Stimulated activated naive CD8-positive, alpha-beta T cell treated with anti-CD3 and anti-CD28 coated beads, Interleukin-15, Interleukin-2, amounts not matched to agents 100 U/mL and 50 U/mL, for 24 hours (primary cell): ENCODE results near the gene PPP2R2D.
"Not testable (repeated sequence)": the region's sequence is repeated elsewhere in the genome, so short reads cannot be mapped to it uniquely, and the experiment has no call there.

Experiments used
- ATAC-seq: fragments of 150-1000 bp; cut with Tn5 transposase; one replicate; pipeline ENCODE4 v1.10.0; 2021
- DNase-seq: peaks from one replicate; pipeline ENCODE4 v3.0.0; 2021

The PPP2R2D gene

DNA sequence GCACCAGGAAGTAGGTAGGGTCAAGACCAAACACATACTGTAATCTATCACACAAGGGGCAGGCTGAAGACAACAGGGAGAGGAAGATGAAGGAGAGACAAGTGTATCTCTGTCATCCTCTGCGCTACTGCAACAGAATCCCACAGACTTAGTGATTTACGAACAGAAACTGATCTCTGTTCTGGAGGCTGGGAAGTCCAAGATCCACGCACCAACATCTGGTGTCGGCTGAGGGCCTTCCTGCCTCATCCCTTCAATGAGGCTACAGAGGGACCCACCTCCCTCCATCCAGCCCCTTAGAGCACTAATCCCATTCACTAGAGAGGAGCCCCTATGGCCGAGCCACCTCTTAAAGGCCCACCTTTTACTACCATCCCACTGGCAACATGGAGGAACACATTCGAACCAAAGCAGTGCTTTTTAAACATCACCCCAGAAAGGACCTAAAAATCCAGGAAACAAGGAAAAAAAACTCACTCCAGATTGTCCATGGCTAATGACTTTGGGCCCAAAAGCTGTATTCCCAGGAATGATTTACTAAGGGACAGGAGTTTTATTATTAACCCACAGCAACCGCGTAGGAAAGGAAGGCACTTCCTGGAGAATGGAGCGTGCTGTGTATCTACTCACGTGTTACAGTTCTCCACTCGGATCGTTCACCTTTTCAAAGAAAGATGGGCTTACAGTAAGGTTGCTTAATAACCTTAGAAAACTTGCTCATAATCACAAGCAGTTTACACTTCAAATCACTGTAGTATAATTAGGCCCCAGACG lies 76.7 kb downstream of the PPP2R2D start:
- ATAC-seq: no peak

GRCh38 chr10:131978366-131978765 lies 77.6 kb downstream of the PPP2R2D start:
- DNase-seq (no peak), ATAC-seq (no peak)

More for the DNA sequence above, 76.7 kb downstream of the PPP2R2D start:
- no peak for DNase-seq

GRCh38 chr10:131978851-131979250 lies 78.0 kb downstream of the PPP2R2D start:
- ATAC-seq: no peak

DNA sequence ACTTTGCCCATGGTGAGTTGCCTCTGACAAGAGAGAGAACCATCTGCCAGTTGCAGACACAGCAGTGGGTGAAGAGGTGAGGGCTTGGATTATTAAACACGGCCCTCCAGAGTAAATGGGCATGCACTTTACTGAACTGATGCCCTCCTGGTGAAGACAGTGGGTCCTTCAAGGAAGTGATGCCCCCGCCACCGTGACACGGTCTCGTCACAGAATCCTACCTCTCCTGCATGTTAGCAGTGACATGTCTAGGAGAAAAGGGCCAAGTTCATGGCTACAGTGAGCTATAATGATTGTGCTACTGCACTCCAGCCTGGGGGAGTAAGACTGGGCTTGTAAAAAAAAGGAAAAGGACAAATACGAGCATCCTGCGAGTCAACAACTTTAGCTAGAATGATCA lies 78.5 kb downstream of the PPP2R2D start:
- DNase-seq: no peak
- ATAC-seq: no peak

More at GRCh38 chr10:131978851-131979250, 78.0 kb downstream of the PPP2R2D start:
- no peak for DNase-seq

DNA sequence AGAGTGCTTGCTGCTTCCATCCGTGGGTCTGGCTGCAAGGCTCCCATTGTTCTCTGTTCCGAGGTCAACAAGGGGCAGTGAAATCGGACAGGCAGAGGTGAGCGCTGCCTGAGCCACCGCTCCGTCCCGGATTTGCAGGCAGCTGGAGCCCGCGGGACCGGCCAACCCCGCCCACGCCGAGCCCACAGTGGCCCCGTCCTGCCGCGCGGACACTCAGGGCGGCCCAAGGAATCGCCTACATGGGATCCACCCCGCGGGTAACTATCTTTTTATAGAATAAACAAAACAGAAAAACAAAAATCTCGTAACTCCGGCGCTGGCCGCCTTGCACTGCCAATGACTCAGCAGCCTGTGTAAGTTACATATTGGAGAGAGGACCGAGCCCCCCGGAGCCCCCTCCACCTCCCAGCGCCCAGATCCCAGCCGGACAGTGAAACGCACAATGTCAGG lies 79.0 kb downstream of the PPP2R2D start:
- DNase-seq (no peak), ATAC-seq (no peak)

DNA sequence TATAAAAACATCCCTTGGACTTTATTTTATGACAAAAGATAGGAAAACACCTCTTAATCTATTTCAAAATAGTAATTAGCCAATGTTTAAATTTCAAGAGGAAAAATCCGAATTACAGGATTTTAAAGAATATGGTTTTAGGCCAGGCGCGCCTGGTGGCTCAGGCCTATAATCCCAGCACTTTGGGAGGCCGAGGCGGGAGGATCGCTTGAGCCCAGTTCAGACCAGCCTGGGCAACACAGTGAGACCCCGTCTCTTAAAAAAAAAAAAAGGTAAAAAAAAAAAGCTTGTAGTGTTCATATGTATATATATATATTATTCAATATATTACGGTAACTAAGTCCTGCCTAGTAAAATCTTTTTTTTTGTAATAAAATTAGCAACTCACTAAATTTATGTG lies 79.5 kb downstream of the PPP2R2D start:
- DNase-seq: no peak

GRCh38 chr10:131980761-131981428 lies 80.1 kb downstream of the PPP2R2D start:
- DNase-seq (no peak), ATAC-seq (no peak)

More for the DNA sequence above, 79.5 kb downstream of the PPP2R2D start:
- no peak for ATAC-seq

- DNase-seq (peak; percentile 97), ATAC-seq (peak; percentile 89)
Observed at GRCh38 chr10:131981429-131982184, 80.8 kb downstream of the PPP2R2D start, which contains the start of gene BNIP3. Gene BNIP3 (minus strand): TSS chr10:131981923. CDS start chr10:131981806, 117 bp downstream.

DNA sequence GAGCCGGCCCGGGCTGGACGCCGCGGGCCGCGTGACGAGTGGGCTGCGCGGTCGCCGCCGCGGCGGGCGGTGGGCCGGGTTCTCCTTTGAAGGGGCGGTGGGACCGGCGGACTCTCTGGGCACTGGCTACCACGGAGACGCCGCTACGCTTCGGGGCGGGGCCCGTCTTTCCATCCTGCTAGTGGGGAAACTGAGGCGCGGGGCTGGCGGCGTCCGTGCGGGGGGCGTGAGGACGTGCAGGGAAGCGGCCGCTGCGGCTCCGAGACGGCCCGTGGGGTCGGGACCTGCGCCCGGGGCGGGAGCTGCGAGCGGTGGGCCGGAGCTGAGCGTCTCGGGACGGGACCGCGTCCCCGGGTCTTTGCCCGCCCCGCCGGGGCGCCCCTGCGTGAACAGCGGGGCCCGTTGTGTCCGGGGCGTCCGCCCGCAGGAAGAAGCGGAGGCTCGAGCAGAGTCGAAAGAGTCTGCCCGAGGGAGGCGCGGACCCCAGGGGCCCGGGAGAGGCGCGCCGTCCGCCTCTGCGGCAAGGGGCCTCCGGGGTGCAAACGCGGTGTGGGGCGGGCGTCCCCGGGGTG lies 81.5 kb downstream of the PPP2R2D start:
- ATAC-seq: peak; percentile 6

GRCh38 chr10:131982796-131983195 lies 82.0 kb downstream of the PPP2R2D start:
- no peak for DNase-seq

More for the DNA sequence above, 81.5 kb downstream of the PPP2R2D start:
- peak; percentile 28 for DNase-seq

GRCh38 chr10:131983780-131984179 lies 83.0 kb downstream of the PPP2R2D start:
- no peak for ATAC-seq
- no peak for DNase-seq

More at GRCh38 chr10:131982796-131983195, 82.0 kb downstream of the PPP2R2D start:
- no peak for ATAC-seq

DNA sequence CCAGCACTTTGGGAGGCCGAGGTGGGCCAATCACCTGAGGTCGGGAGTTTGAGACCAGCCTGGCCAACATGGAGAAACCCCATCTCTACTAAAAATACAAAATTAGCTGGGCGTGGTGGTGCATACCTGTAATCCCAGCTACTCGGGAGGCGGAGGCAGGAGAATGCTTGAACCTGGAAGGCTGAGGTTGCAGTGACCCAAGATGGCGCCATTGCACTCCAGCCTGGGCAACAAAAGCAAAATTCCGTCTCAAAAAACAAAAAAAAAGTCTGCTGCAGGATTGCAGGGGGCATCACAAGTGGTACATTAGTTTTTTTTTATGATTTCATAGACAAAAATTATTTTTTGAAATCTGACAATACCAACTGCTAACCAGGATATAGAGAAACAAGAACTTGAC lies 86.0 kb downstream of the PPP2R2D start:
- DNase-seq, ATAC-seq: not testable (repeated sequence)

DNA sequence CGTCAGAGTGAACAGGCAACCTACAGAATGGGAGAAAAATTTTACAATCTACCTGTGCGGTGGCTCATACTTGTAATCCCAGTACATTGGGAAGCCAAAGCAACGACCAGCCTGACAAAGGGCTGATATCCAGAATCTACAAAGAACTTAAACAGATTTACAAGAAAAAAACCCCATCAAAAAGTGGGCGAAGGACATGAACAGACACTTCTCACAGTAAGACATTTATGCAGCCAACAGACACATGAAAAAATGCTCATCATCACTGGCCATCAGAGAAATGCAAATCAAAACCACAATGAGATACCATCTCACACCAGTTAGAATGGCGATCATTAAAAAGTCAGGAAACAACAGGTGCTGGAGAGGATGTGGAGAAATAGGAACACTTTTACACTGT lies 86.5 kb downstream of the PPP2R2D start:
- not testable (repeated sequence) for ATAC-seq, DNase-seq

- not testable (repeated sequence) for DNase-seq, ATAC-seq
Observed at GRCh38 chr10:131987786-131988185, 87.0 kb downstream of the PPP2R2D start.

- no peak for ATAC-seq
- DNase-seq: no peak
Observed at GRCh38 chr10:131991726-131992125, 90.9 kb downstream of the PPP2R2D start.

DNA sequence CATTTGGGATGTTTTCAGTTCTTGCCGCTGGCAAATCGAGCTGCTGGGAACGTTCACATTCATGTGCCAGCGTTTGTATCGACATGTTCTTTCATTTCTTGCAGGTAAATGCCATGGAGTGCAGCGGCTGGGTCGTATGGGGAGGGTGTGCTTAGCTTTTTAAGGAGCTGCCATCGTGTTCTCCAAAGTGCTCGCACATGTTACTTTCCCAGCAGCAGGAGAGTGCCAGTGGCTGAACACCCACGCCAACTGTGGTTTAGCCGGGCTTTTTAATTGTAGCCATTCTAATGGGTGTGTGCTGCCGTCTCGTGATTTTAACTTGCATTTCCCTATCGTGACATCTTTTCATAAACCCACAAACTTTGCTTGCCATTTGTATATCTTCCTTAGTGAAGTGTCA lies 92.5 kb downstream of the PPP2R2D start:
- no peak for DNase-seq
- ATAC-seq: no peak

GRCh38 chr10:131994435-131994834 lies 93.6 kb downstream of the PPP2R2D start:
- DNase-seq: no peak

GRCh38 chr10:131996466-131997365 lies 95.9 kb downstream of the PPP2R2D start:
- ATAC-seq (no peak), DNase-seq (no peak)

More at GRCh38 chr10:131994435-131994834, 93.6 kb downstream of the PPP2R2D start:
- no peak for ATAC-seq

DNA sequence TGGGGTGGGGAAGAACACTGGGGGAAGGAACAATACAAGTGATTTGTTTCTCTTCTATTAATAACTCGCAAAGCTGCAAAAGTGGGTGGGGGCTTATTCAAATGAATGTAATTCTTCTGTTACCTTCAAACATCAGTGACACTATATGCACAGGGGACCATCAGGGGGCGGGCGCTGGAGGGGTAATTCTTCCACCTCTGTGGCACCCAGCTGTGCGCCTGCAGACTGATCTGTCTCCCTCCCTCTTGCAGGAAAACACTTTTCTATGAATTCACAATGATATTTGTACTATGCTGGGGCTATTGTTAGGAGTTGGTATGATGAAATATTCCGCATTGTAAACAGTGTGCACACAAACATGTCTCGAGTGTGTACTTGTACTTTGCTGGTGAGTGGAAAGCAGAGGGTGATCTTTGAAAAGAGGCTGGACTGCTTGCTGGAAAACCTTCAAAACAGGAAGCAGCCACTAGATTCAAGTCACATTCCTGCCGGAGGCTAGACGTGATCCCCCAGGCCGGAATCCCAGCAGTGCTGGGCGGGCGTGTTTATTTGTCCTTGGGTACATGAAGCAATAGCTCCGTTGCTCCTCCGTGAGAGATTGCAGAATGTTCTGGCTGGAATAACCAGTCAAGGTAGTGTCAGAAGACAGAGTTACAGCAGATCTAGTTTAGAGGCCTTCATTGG lies 96.7 kb downstream of the PPP2R2D start:
- ATAC-seq (no peak), DNase-seq (no peak)
